Measurements from ENCODE around the gene AQP10.
"Not testable (repeated sequence)": the region's sequence is repeated elsewhere in the genome, so short reads cannot be mapped to it uniquely, and the experiment has no call there.

The AQP10 gene, protein sequence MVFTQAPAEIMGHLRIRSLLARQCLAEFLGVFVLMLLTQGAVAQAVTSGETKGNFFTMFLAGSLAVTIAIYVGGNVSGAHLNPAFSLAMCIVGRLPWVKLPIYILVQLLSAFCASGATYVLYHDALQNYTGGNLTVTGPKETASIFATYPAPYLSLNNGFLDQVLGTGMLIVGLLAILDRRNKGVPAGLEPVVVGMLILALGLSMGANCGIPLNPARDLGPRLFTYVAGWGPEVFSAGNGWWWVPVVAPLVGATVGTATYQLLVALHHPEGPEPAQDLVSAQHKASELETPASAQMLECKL

DNA sequence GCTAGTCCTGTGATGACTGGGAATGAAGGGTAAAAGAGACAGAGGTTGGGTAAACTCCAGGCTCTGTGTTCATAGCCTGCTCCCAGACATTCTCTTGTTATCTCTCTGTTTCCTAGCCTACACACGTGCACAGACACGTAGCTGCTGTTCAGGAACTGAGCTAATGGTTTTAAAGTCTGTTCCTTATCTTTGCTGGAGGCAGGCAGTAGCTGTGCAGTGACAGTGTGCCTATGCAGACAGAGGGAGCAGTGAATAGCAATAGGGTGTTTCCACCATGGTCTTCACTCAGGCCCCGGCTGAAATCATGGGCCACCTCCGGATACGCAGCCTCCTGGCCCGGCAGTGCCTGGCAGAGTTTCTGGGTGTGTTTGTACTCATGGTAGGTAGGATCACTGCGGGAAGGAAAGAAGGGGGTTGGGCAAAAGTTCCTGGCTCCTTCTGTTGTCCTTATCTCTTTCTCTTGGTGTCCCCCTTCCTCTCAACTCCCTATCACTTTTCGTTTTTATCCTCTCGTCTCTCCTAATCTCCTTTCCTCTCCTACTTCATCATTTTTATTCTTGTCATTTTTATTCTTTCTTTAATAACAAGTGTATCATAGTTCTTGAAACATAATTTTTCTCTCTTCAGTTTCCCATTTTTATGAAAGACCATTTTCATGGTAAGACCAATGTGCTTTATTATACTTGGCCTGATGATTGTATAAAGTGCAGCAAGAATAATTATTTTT lies at the start of gene AQP10:
TSS of gene AQP10 (plus strand) at position 212 of the 727 bp plus-strand sequence. CDS start at position 275, 63 bp downstream.
- no peak for FAIRE-seq

GRCh38 chr1:154272217-154272998 lies 48.5 kb upstream of the AQP10 start, which contains the start of gene HAX1:
HAX1 (plus strand) TSS chr1:154272629; CDS start chr1:154272724, 95 bp downstream.
- FAIRE-seq, result peak; percentile 99

GRCh38 chr1:154272999-154273563 lies 47.8 kb upstream of the AQP10 start:
- FAIRE-seq, result no peak

DNA sequence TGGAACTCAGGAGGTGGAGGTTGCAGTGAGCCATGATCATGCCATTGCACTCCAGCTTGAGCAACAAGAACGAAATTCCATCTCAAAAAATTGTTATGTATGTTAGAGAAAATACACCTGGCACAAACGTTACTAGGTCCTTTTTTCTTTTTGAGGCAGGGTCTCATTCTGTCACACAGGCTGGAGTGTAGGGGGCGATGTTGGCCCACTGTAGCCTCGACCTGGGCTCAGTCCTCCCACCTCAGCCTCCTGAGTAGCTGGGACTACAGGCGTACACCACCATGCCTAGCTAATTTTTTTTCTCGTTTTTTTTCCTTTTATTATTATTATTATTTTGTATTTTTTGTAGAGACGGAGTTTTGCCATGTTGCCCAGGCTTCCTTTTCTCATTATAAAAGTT lies 44.1 kb upstream of the AQP10 start:
- no peak for FAIRE-seq

DNA sequence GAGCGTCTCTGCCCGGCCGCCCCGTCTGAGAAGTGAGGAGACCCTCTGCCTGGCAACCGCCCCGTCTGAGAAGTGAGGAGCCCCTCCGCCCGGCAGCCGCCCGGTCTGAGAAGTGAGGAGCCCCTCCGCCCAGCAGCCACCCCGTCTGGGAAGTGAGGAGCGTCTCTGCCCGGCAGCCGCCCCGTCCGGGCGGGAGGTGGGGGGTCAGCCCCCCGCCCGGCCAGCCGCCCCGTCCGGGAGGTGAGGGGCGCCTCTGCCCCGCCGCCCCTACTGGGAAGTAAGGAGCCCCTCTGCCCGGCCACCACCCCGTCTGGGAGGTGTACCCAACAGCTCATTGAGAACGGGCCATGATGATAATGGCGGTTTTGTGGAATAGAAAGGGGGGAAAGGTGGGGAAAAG lies 33.3 kb upstream of the AQP10 start:
- not testable (repeated sequence) for FAIRE-seq

DNA sequence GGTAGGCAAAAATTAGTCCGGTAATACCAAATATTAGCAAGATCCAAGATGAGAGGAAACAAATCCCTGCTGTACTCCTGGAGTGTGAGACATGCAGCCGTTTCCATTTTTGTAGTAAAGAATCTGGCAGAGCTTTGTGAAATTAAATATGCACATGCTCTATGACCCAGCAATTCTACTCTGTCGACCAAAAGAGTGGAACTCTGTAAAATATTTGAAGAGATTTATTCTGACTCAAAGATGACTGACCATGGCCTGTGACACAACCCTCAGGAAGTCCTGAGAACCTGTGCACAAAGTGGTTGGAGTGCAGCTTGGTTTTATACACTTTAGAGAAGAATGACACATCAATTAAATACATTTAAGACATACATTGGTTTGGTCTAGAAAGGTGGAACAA lies 32.2 kb upstream of the AQP10 start:
- no peak for FAIRE-seq

GRCh38 chr1:154290921-154291320 lies 30.0 kb upstream of the AQP10 start:
- FAIRE-seq, result no peak

DNA sequence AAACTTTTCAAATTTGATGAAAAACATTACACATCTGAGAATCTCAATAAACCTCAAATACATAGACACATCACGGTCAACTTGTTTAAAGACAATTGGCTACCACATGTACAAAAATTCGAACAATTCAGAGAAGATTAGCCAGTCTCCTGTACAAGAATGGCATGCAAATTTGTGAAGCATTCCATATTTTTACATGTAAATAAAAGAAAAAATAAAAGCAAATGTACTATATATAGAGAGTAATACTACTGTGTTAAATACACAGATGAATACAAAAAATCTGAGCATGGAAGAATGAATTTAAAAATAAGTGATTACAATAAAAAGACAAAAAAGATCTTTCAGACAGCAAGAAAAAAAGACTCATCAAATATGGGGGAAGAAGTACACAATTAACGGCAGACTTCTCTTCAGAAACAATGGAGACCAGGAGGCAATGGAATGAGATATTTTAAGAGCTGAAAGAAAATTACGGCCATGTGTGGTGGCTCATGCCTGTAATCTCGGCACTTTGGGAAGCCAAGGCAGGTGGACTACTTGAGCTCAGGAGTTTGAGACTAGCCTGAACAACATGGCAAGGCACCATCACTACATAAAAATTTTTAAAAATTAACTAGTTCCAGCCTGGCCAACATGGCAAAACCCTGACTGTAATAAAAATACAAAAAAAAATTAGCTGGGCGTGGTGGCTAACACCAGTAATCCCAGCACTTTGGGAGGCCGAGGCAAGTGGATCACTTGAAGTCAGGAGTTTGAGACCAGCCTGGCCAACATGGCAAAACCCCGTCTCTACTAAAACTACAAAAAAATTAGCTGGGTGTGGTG lies 25.3 kb upstream of the AQP10 start:
- FAIRE-seq, result peak; percentile 78

DNA sequence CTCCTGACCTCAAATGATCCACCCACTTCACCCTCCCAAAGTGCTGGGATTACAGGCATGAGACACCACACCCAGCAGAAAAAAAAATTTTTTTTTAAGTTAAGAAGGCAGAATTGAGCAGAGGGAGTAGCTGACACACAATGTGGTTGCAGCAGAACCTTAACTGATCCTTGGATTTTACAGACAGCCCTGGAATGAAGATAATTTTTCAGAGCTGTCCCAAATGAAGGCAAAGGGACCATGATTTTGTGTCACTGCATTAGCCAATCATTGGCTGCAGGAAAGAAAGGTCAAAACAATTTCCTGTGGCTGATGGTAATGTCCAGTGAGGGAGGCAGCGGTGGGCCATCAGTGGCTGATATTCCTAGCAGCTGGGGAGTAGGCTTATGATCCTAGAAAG lies 19.3 kb upstream of the AQP10 start:
- FAIRE-seq, result no peak

- FAIRE-seq, result no peak
Measured at GRCh38 chr1:154304664-154305337, 16.1 kb upstream of the AQP10 start.

DNA sequence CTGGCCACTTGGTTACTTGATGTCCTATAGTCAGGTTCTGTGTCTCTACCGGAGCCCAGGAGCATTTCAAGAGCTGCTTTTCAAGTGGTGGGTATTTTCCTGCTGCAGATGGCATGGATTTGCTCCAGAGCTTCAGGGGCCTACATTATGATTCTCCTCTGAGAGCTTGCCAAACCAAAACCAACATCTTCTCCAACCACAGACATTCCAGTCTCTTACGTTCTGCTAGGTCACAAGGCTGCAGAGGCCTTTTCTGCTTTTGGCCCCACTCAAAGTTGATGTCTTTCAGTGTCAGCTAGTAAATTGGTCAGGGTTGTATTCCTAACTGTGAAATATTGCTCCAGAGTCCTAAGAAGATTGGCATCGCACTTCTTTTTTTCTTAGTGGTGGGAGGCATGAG lies 14.7 kb upstream of the AQP10 start:
- FAIRE-seq, result no peak

DNA sequence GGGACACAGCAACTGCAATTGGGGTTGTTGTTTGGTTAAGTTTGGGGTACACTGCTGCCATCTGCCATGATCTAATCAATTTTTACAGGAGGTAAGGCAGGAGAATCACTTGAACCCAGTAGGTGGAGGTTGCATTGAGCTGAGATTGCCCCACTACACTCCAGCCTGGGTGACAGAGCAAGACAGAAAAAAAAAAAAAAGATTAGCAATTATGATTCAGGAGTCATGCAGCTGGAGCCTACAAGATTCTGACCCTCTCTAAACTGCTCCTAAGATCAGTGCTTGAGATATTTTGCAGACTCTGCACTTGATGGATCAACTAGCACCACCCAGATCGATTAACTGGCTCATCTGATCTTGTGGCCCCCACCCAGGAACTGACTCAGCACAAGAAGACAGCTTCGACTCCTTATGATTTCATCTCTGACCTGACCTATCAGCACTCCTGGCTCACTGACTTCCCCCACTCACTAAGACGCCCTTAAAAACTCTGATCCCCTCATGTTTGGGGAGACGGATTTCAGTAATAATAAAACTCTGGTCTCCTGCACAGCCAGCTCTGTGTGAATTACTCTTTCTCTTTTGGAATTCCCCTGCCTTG lies 13.1 kb upstream of the AQP10 start:
- FAIRE-seq, result not testable (repeated sequence)

DNA sequence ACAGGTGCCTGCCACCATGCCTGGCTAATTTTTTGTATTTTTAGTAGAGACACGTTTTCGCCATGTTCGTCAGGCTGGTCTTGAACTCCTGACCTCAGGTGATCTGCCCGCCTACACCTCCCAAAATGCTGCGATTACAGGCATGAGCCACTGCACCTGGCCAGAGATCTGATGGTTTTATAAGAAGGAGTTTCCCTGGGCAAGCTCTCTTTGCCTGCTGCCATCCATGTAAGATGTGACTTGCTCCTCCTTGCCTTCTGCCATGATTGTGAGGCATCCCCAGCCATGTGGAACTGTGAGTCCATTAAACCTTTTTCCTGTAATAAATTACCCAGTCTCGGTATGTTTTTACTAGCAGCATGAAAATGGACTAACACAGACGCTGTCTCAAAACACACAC lies 11.8 kb upstream of the AQP10 start:
- FAIRE-seq, result not testable (repeated sequence)

DNA sequence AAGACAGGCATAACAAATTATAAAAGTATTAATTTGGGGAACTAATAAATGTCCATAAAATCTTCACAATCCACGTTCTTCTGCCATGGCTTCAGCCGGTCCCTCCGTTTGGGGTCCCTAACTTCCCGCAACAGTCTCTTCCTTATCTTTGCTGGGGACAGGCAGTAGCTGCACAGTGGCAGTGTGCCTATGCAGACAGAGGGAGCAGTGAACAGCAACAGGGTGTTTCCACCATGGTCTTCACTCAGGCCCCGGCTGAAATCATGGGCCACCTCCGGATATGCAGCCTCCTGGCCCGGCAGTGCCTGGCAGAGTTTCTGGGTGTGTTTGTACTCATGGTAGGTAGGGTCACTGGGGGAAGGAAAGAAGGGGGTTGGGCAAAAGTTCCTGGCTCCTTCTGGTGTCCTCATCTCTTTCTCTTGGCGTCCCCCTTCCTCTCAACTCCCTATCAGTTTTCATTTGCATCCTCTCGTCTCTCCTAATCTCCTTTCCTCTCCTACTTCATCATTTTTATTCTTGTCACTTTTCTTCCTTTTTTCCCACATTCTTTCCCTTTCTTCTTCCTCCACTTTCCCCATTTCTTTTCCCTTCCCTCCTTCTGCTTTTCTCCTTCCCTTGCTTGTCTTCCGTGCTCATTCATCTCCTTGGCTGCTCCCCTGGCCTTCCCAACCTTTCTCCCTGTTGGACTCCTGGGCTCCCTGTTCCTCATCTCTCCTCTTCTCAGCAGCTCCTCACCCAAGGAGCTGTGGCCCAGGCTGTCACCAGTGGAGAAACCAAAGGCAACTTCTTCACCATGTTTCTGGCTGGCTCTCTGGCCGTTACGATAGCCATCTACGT lies 8.4 kb upstream of the AQP10 start:
- not testable (repeated sequence) for FAIRE-seq

DNA sequence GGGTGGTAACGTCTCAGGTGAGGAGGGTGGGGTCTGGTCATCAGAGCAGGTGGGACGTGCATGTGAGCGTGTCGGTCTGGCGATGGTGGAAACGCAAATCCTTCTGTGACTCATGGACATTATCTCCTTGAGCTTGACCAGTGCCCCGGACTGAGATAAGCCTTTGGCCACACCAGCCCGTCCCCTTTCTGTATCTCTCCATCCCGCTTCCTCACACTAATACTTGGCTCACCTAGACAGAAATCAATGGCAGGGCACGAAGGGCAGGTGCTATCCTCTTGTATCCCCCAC lies 7.9 kb upstream of the AQP10 start:
- FAIRE-seq, result no peak

GRCh38 chr1:154314226-154314625 lies 6.7 kb upstream of the AQP10 start:
- FAIRE-seq, result not testable (repeated sequence)

- FAIRE-seq, result no peak
Measured at GRCh38 chr1:154316704-154317103, 4.2 kb upstream of the AQP10 start.

GRCh38 chr1:154318386-154318785 lies 2.5 kb upstream of the AQP10 start:
- no peak for FAIRE-seq

- FAIRE-seq, result not testable (repeated sequence)
Measured at GRCh38 chr1:154321609-154321934, 679 bp downstream of the AQP10 start.

- no peak for FAIRE-seq
Measured at GRCh38 chr1:154323493-154323892, 2.6 kb downstream of the AQP10 start.

- FAIRE-seq, result no peak
Measured at GRCh38 chr1:154324241-154324640, 3.3 kb downstream of the AQP10 start.

Measured in G401.6 (cell line).